Heart left ventricle (tissue), 13 donors: ENCODE results near the gene KCNH8.

ENCODE experiments used
- CTCF ChIP-seq, 12 donors: fragments of 200-600 bp; sonication (generic) in 4 of 12; IDR thresholded peaks; one replicate each; pipeline versions ENCODE4 v1.5.0 to v1.8.0; 2018 to 2022; ENCODE audit warnings: antibody characterized with exemption in 12 of 12, mild to moderate bottlenecking in 5 of 12
- POLR2A ChIP-seq, 2 donors: fragments of 450-650 bp; IDR thresholded peaks; one replicate each; pipeline ENCODE4 v1.6.1; 2017; ENCODE audit warnings: antibody characterized with exemption in 2 of 2, mild to moderate bottlenecking in 2 of 2, moderate library complexity in 2 of 2
- donor health status: ischemic (EF 13 %, LVEDD 7.1; RV severe dilation, severe dysfunction).
- donor health status: DM: no; HTN: yes; CAD: no.
- donor health status: DM: no; HTN: no; CAD: no.
- donor health status: ischemic (EF 25% LVEDD 6.9; RV normal size, moderate dysfunction).
- donor health status: ischemic (EF 25% LVEDD 5.7; RV mildly dilated, moderate dysfunction).
- donor health status: ischemic (EF 35%, LVEDD 5.7; RV mildly dilated, moderate dysfunction).
- donor health status: nonischemic (EF 11% LVEDD 7.7; RV severe dilation, severe dysfunction).
- donor health status: DM: yes; HTN: yes; CAD: no.
- donor health status: PGD.
- donor health status: ischemic (EF 29% LVEDD 5.4; RV normal size, mild dysfunction).
- donor health status: nonischemic (EF 23%, LVEDD 6.1; RV moderate dilation, normal function).

- TF ChIP-seq POLR2A (IDR thresholded peaks at IDR 0.05) (no peak), CTCF (IDR thresholded peaks at IDR 0.05) (no peak)
These were observed 124.8 kb downstream of the KCNH8 start for GRCh38 chr3:19273091-19273490.
